Measurements from ENCODE around the gene CLCN1. TPM values are rescaled to one million over a fixed set of nuclear protein-coding genes. Genes with fewer than 3 reads are reported as not detected.

CLCN1 gene
- total RNA-seq (2014; rRNA removed; shearing (Covaris generic)) = not detected in 2 replicates

DNA sequence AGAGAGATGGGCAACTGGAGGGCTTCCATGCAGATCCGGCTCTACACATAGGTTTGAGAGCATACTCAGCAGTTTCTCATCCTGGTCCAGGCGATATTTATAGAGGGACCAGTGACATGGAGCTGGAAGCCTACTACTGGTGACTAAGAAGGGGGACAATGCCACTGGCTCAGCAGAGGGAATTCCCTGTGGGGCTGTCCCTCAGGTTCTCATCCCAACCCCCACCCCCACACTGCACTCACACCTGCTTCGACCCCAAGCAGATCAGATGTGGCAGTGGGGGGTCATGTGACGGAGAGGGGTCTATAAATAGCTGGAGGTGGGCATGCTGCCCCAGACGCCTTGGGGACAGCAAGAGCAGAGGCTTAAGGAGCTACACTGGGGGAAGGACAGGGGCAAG lies at the start of gene CLCN1:
TSS of gene CLCN1 (plus strand) at position 336 of the 400 bp plus-strand sequence. CDS start 102 bp downstream, outside the sequence.
- no peak for DNase-seq (ENCODE audit: low read depth in 1 of 2, low spot score in 2 of 2)
- no peak within 1 kb of the TSS for H3K4me3 ChIP-seq
- H3K27me3 ChIP-seq (replicated peaks) = no peaks in the 10 kb centered on the region
- H3K27ac ChIP-seq = no peak within 1 kb of the TSS
- H3K4me1 ChIP-seq (replicated peaks) = no peaks in the 10 kb centered on the region
- H3K36me3 ChIP-seq = no peaks in the 10 kb centered on the region
- no peaks in the 10 kb centered on the region for H3K9me3 ChIP-seq (replicated peaks)

DNA sequence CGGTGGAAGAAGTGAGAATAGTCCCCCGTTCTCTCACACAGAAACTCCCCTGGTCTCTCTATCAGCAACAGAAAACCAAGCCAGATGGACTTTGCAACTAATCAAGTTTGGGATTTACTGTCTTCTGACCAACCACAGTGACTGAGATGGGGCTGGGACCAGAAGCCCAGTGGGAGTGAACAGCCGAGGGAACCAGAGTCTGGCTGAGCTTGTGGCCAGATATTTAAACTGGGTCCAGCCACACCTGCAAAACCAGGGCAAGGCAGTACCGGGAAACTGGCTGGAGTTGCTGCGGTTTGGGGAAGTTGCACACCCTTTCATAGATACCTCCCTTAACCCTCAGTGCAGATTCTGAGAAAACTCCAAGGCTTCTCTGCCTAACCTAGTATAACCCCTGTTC lies 46.7 kb upstream of the CLCN1 start:
- Histone ChIP-seq H3K27me3 (replicated peaks) (no peaks in the 10 kb centered on the region), H3K4me1 (replicated peaks) (peaks cover under 1% of the 10 kb centered on the region; the same call in 1 of the 2 replicates), H3K27ac (no peak overlapping the region), H3K9me3 (replicated peaks) (no peaks in the 10 kb centered on the region), H3K4me3 (no peak overlapping the region), H3K36me3 (peaks cover 39% of the 10 kb centered on the region)
- no peak for DNase-seq (ENCODE audit: low read depth in 1 of 2, low spot score in 2 of 2)

GRCh38 chr7:143271240-143271639 lies 44.7 kb upstream of the CLCN1 start:
- Histone ChIP-seq H3K4me1 (replicated peaks) (no peaks in the 10 kb centered on the region), H3K27ac (no peak overlapping the region), H3K36me3 (peaks cover 33% of the 10 kb centered on the region), H3K9me3 (replicated peaks) (no peaks in the 10 kb centered on the region), H3K4me3 (no peak overlapping the region), H3K27me3 (replicated peaks) (no peaks in the 10 kb centered on the region)
- DNase-seq (ENCODE audit: low read depth in 1 of 2, low spot score in 2 of 2) = no peak

GRCh38 chr7:143272871-143273270 lies 43.0 kb upstream of the CLCN1 start:
- Histone ChIP-seq H3K27me3 (replicated peaks) (no peaks in the 10 kb centered on the region), H3K27ac (no peak overlapping the region), H3K4me3 (no peak overlapping the region), H3K36me3 (peaks cover 21% of the 10 kb centered on the region), H3K9me3 (replicated peaks) (no peaks in the 10 kb centered on the region), H3K4me1 (replicated peaks) (no peaks in the 10 kb centered on the region)
- no peak for DNase-seq (ENCODE audit: low read depth in 1 of 2, low spot score in 2 of 2)

DNA sequence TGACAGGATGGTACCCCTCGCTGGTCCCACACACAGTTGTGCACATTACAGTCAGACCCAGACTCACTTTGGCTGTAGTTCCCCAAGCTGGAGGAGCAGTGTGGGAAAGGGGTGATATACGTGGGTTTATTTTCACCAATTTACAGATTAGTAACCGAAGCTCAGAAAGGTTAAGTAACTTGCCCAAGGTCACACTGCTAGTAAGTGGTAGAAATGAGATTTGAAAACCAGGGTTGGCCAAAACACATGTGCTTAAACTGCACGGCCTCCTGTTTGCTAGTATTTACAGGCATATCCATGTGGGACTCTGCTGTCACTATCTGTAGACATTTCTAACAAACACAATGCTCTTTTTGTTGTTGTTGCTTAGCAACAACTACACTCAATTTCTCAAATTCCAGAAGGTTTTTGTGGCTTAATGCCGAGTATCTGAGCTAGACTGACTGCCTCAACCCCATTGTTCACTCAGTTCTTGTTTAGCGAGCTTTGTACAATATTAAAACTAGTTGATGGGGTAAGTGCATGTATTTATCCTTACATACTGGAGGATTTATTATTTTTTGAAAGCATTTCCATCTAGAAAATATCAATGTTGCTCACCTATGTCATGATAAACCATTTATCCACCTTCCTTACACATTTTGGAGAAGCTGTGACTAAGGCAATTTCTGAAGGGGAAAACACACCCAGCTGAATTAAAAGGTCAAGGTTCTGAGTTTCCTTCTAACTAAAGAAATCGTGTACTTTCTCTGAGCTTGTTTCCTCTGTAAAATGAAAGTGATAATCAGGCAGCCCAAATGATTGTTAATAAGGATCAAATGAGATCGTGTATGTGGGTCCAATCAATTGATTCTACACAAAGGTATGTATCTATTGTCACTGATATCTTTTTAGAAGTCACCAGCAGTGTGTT lies 36.5 kb upstream of the CLCN1 start:
- Histone ChIP-seq H3K27ac (peak overlapping the region; percentile 52), H3K27me3 (replicated peaks) (no peaks in the 10 kb centered on the region), H3K36me3 (no peaks in the 10 kb centered on the region), H3K9me3 (replicated peaks) (no peaks in the 10 kb centered on the region), H3K4me1 (replicated peaks) (peaks cover 13% of the 10 kb centered on the region), H3K4me3 (no peak overlapping the region)
- DNase-seq (ENCODE audit: low read depth in 1 of 2, low spot score in 2 of 2) = peak in 1 of 2 experiments; percentile 68

DNA sequence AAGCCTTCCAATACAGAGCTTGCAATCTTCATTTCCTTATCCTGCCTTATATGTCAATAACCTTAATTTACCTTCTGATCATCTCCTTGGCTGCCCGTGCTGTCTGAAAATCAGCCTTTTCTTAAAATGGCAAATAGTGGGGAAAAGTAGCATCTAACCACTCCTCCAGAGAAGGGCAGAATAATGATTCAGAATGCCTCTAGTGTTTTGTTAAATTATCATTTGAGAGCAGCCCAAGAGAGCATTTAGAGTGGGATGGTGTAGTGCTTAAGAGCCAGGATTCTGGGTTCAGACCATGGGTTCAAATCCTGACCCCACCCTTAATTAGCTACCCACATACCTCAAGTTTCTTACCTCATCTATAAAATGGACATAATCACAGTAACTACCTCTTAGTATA lies 35.8 kb upstream of the CLCN1 start:
- Histone ChIP-seq H3K27ac (no peak overlapping the region), H3K4me1 (replicated peaks) (peaks cover 13% of the 10 kb centered on the region), H3K4me3 (no peak overlapping the region), H3K36me3 (no peaks in the 10 kb centered on the region), H3K9me3 (replicated peaks) (no peaks in the 10 kb centered on the region), H3K27me3 (replicated peaks) (no peaks in the 10 kb centered on the region)
- DNase-seq (ENCODE audit: low read depth in 1 of 2, low spot score in 2 of 2) = no peak

GRCh38 chr7:143280566-143280965 lies 35.3 kb upstream of the CLCN1 start:
- Histone ChIP-seq H3K27me3 (replicated peaks) (no peaks in the 10 kb centered on the region), H3K27ac (no peak overlapping the region)

DNA sequence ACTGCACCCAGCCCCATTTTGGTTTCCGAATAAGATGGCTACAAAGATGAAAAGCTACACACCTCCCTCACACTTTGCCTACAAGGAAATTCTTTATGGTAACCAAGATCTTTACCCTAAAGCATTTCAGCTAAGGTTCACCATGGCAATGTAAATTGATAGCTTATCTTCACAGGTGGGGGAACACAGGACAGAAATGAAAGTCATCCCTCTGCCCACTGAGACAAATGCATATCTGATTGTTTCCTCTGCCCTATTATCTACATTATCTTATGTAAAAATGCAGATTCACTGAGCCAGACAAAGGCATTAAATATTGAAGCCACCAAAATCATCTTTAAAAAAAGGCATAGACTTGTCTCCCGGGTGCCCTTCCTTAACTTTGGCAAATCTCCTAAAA lies 34.4 kb upstream of the CLCN1 start:
- Histone ChIP-seq H3K4me1 (replicated peaks) (peaks cover 13% of the 10 kb centered on the region), H3K27me3 (replicated peaks) (no peaks in the 10 kb centered on the region), H3K36me3 (no peaks in the 10 kb centered on the region), H3K27ac (no peak overlapping the region), H3K9me3 (replicated peaks) (no peaks in the 10 kb centered on the region), H3K4me3 (no peak overlapping the region)
- no peak for DNase-seq (ENCODE audit: low read depth in 1 of 2, low spot score in 2 of 2)

More at GRCh38 chr7:143280566-143280965, 35.3 kb upstream of the CLCN1 start:
- H3K36me3 ChIP-seq = no peaks in the 10 kb centered on the region
- H3K9me3 ChIP-seq (replicated peaks) = no peaks in the 10 kb centered on the region
- DNase-seq (ENCODE audit: low read depth in 1 of 2, low spot score in 2 of 2) = no peak
- no peak overlapping the region for H3K4me3 ChIP-seq
- peaks cover 13% of the 10 kb centered on the region for H3K4me1 ChIP-seq (replicated peaks)

GRCh38 chr7:143282124-143282523 lies 33.8 kb upstream of the CLCN1 start:
- Histone ChIP-seq H3K4me1 (replicated peaks) (peaks cover 13% of the 10 kb centered on the region), H3K27ac (no peak overlapping the region)
- DNase-seq (ENCODE audit: low read depth in 1 of 2, low spot score in 2 of 2) = no peak

DNA sequence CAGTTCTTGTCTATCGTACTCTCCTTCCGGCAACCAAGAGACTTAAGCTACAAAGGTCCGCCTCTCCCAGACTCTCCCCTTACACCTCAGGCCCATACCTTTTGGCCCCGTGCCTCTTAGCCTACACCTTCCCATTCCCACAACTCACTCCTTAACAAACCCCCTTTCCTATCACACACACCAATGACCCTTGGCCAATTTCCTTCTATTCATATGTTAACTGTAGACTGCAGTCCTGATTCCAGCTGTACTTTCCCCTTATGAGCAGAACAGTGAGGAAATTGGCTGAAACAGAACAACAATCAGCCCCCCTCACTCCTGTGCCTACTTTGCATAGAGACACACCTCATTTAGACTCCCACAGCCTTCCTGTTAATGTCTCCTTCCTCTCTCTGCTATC lies 32.5 kb upstream of the CLCN1 start:
- DNase-seq (ENCODE audit: low read depth in 1 of 2, low spot score in 2 of 2) = no peak
- no peak overlapping the region for H3K27ac ChIP-seq
- peaks cover 2% of the 10 kb centered on the region for H3K36me3 ChIP-seq
- no peaks in the 10 kb centered on the region for H3K27me3 ChIP-seq (replicated peaks)
- no peak overlapping the region for H3K4me3 ChIP-seq
- peaks cover 2% of the 10 kb centered on the region; the same call in 1 of the 2 replicates for H3K9me3 ChIP-seq (replicated peaks)
- H3K4me1 ChIP-seq (replicated peaks) = peaks cover 17% of the 10 kb centered on the region

More at GRCh38 chr7:143282124-143282523, 33.8 kb upstream of the CLCN1 start:
- Histone ChIP-seq H3K27me3 (replicated peaks) (no peaks in the 10 kb centered on the region), H3K4me3 (no peak overlapping the region), H3K36me3 (no peaks in the 10 kb centered on the region), H3K9me3 (replicated peaks) (no peaks in the 10 kb centered on the region)

DNA sequence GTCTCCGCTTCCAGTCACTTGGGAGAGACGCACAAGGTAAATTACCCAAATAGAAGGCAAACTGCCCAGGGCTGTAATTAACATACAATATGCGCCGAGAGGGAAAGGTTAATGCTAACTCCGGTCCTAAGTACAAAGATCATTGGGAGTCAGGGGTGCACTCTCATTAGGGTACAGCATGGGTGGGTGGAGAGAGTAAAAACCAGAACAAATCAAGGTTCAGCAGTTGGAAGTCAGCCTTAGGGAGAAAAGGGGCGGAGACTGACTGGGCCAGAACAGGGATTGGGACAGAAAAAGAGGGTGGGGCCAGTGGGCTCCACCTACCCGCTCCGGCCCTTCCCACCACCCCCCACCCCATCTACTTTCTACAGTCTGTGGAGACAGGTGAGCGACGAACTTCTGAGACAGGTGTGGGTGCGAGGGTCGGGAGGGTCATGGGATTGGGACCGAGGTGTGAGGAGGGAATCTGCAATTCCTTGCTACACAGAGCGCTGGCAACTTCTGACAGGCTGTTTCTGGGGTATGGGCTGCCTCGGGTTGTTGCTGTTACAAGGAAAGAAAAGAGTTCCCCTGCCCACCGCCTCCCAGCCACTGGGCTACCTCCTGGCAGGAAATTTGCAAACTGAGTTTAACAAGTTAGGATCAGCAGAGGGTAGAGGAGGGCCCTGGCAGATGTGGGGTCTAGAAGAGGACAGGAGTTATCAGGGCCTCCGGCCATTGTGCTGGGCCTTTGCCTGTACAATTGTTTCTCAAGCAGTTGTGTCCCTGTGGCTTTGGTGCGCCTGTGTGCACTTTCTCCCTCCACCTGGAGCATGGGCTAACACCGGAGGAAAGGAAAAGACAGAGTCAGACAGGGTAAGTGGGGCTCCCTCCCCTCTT lies 31.1 kb upstream of the CLCN1 start, which contains the start of gene TMEM139:
TSS of gene TMEM139 (plus strand) at position 368 of the 879 bp plus-strand sequence. CDS start 1,000 bp downstream, outside the sequence.
- no peak within 1 kb of the TSS for H3K4me3 ChIP-seq
- no peak for DNase-seq (ENCODE audit: low read depth in 1 of 2, low spot score in 2 of 2)
- H3K27me3 ChIP-seq (replicated peaks) = no peaks in the 10 kb centered on the region
- H3K36me3 ChIP-seq = peaks cover 6% of the 10 kb centered on the region
- peaks cover 14% of the 10 kb centered on the region for H3K4me1 ChIP-seq (replicated peaks)
- H3K9me3 ChIP-seq (replicated peaks) = peaks cover 2% of the 10 kb centered on the region; the same call in 1 of the 2 replicates
- H3K27ac ChIP-seq = no peak within 1 kb of the TSS

DNA sequence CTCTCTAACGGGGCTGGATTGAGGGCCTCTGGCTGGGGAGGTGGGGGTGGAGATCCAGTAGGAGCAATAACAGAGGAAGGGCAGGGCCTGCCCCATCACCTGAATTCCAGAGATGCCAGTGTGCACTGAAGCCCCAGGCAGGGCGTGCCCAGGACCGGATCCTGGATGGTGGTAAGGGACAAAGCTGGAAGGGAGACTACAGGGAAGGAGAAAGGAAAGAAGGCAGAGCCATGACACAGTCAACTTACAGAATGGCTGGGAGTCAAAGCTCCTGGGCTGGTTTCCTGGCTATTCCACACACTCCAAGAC lies 30.5 kb upstream of the CLCN1 start:
- Histone ChIP-seq H3K36me3 (peaks cover 11% of the 10 kb centered on the region), H3K27me3 (replicated peaks) (no peaks in the 10 kb centered on the region), H3K4me3 (no peak overlapping the region), H3K27ac (no peak overlapping the region), H3K9me3 (replicated peaks) (peaks cover 2% of the 10 kb centered on the region; the same call in 1 of the 2 replicates), H3K4me1 (replicated peaks) (peaks cover 14% of the 10 kb centered on the region)
- no peak for DNase-seq (ENCODE audit: low read depth in 1 of 2, low spot score in 2 of 2)

- H3K4me3 ChIP-seq = no peak overlapping the region
- H3K27ac ChIP-seq = no peak overlapping the region
- DNase-seq (ENCODE audit: low read depth in 1 of 2, low spot score in 2 of 2) = no peak
- H3K4me1 ChIP-seq (replicated peaks) = peaks cover 17% of the 10 kb centered on the region
- peaks cover 16% of the 10 kb centered on the region for H3K36me3 ChIP-seq
- no peaks in the 10 kb centered on the region for H3K27me3 ChIP-seq (replicated peaks)
- peaks cover 2% of the 10 kb centered on the region; the same call in 1 of the 2 replicates for H3K9me3 ChIP-seq (replicated peaks)
Measured at GRCh38 chr7:143285806-143286521, 29.9 kb upstream of the CLCN1 start.

Data from SJSA1 (cell line).